ENCODE measurements around the gene CDK5R1. TPM values are rescaled to one million over a fixed set of nuclear protein-coding genes. Genes with fewer than 3 reads are reported as not detected.

Gene CDK5R1
- total and polyA plus RNA-seq, 3 experiments from 2014 or later = 6.0 to 7.0 (median 6.8) TPM

DNA sequence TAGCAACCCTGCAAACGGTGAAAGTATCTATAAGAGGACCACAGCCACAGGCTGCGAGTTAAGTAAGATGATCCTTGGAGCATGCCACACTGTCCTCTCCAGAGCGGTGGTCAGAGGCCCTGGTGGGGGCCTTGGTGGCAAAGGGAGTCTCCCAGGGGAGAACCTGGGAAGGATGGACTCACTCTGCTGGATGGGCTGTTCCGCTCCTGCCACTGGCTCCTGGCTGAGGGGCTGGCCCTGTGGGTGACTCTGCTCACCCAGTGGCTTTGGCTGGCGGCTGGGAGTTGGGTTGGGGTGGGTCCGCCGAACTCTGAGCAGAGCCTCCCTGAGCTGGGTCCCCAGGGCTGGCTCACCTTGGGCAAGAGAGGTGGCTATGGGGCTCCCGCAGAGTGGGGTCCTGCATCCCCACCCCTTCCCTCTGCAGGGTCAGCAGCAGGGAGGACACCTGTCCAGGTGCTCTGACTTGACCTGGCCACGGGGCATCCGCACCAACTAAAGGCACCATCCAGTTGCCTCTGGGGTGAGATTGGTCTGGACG, 7.3 kb downstream of the CDK5R1 start:
- H3K27me3 ChIP-seq (ENCODE audit: insufficient read depth, low read length, poor library complexity, severe bottlenecking) = no peaks in the 10 kb centered on the region
- no peaks in the 10 kb centered on the region for H3K36me3 ChIP-seq (ENCODE audit: insufficient read depth, low read length)
- H3K27ac Mint-ChIP-seq = peak overlapping the region in 2 of 8 donors; percentile 39 to 68
- H3K9me3 Mint-ChIP-seq = no peaks in the 10 kb centered on the region
- H3K4me1 ChIP-seq (ENCODE audit: insufficient read depth, low read length) = peaks cover 55% of the 10 kb centered on the region
- peaks cover 41 to 55% (median 42%) of the 10 kb centered on the region in 3 donors for H3K4me1 Mint-ChIP-seq
- CTCF ChIA-PET = no interaction called here
- H3K27ac ChIP-seq (ENCODE audit: low read depth, low read length) = no peak overlapping the region
- no peak overlapping the region for H3K4me3 ChIP-seq (ENCODE audit: low read length)
- POLR2A ChIA-PET = interaction anchor here (1.3 kb wide), 1 partner anchor 25 kb away, joined by 7 read pairs; no protein-coding TSS in a partner anchor
- no peaks in the 10 kb centered on the region for H3K9me3 ChIP-seq (ENCODE audit: low read length)
- no peak for DNase-seq
- peak overlapping the region in 3 of 7 donors; percentile 29 to 63 (median 31) for H3K4me3 Mint-ChIP-seq
- H3K27me3 Mint-ChIP-seq = no peaks in the 10 kb centered on the region
- peaks cover 0 to 10% (median 0%) of the 10 kb centered on the region in 3 donors for H3K36me3 Mint-ChIP-seq

DNA sequence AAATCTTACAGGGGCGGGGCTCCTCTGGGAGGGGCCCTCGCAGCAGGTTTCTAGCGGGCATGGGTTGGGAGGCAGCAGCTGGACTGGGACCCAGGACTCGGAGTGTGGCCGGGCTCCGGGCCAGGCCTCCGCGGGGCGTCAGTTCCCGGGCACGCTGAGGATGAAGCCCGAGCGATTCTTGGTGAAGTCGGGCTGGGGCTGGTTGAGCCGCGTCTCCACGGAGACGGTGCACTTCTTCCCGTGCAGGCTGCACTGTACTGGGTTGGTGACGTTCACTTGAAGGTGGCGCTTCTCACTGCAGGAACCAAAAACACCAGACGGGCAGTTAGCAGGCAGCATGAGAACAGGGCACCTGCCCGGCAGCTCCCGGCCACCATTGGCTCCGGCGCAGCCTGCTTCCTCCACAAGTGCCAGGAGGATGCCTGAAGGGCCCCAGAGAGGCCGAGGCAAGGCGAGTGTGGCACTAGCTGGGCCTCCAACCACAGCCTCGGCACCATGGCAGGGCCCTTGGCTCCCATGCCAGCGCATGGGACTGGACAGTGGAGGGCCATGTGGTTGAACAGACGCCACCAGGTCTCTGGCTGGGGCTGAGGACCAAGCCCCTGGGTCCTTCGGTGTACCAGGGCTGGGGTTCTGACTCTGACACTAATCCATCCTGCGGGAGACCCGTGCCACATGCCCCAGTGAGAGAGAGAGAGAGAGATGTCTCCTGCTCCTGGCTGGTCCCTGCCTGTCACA, 8.0 kb downstream of the CDK5R1 start:
- H3K36me3 Mint-ChIP-seq = peaks cover 0 to 4% (median 0%) of the 10 kb centered on the region in 3 donors

DNA sequence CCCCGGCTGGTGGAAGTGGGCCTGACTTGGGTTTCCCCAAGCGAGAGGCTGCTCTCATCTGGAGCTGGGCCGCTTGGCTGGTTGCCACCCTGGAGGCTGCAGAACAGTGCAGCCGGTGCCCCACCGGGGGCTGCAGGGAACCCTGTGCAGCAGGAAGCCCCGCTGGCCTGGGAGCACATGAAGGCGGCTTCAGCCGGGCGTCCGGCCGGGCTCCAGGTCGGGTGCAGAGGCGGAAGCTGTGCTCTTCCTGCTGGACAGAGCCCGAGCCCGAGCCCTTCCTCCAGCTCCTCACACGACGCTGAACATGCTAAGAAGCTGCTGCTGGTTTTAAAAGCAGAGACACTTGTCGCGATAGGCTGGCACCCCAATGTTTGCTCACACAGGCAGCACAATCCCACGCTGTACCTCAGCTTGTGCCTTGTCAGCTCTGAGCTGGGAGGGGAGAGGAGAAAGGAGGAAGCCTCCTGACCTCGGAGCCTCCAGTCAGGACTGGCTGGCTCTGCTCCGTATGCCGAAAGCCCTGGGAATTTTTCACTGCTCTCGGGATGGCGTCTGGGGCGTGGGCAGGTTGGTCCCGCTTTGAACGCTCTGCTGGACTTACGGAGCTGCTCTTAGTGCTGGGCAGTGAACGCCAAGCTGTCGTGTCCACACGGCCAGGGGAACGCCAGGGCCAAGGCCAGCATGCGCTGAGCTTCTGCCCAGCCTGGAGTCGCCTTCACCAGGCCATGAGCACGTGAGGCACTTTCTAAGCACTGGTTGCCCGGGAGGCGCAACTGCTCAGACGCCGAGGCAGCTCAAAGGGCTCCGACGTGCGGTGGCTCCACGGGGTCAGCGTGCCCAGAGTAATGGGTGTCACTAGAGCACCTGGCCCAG, 8.8 kb downstream of the CDK5R1 start:
- H3K4me3 ChIP-seq (ENCODE audit: low read length) = no peak overlapping the region
- H3K27ac ChIP-seq (ENCODE audit: low read depth, low read length) = no peak overlapping the region
- peaks cover 26 to 40% (median 29%) of the 10 kb centered on the region in 3 donors for H3K4me1 Mint-ChIP-seq
- H3K9me3 Mint-ChIP-seq = no peaks in the 10 kb centered on the region
- H3K36me3 Mint-ChIP-seq = no peaks in the 10 kb centered on the region
- H3K36me3 ChIP-seq (ENCODE audit: insufficient read depth, low read length) = no peaks in the 10 kb centered on the region
- peaks cover 39% of the 10 kb centered on the region for H3K4me1 ChIP-seq (ENCODE audit: insufficient read depth, low read length)
- DNase-seq = no peak
- no peak overlapping the region for H3K4me3 Mint-ChIP-seq
- H3K27ac Mint-ChIP-seq = no peak overlapping the region
- no peaks in the 10 kb centered on the region for H3K27me3 Mint-ChIP-seq
- H3K27me3 ChIP-seq (ENCODE audit: insufficient read depth, low read length, poor library complexity, severe bottlenecking) = no peaks in the 10 kb centered on the region
- no peaks in the 10 kb centered on the region for H3K9me3 ChIP-seq (ENCODE audit: low read length)
- ChIA-PET POLR2A (interaction anchor here (1.3 kb wide), 1 partner anchor 23 kb away, joined by 7 read pairs; no protein-coding TSS in a partner anchor), CTCF (interaction anchor here (1.3 to 2.7 kb wide), 3 partner anchors 8 to 34 kb away, joined by 4 to 11 read pairs (median 4); partner anchors contain the start of gene CDK5R1)

More for the DNA sequence above, 8.0 kb downstream of the CDK5R1 start:
- Mint-ChIP-seq H3K27me3 (no peaks in the 10 kb centered on the region), H3K27ac (peak overlapping the region in 2 of 8 donors; percentile 38 to 39), H3K4me3 (peak overlapping the region in 4 of 7 donors; percentile 27 to 63 (median 30)), H3K4me1 (peaks cover 34 to 48% (median 35%) of the 10 kb centered on the region in 3 donors), H3K9me3 (no peaks in the 10 kb centered on the region)
- POLR2A ChIA-PET = interaction anchor here (1.3 kb wide), 1 partner anchor 24 kb away, joined by 7 read pairs; no protein-coding TSS in a partner anchor
- no peak for DNase-seq
- Histone ChIP-seq H3K4me3 (ENCODE audit: low read length) (no peak overlapping the region), H3K27me3 (ENCODE audit: insufficient read depth, low read length, poor library complexity, severe bottlenecking) (no peaks in the 10 kb centered on the region), H3K9me3 (ENCODE audit: low read length) (no peaks in the 10 kb centered on the region), H3K4me1 (ENCODE audit: insufficient read depth, low read length) (peaks cover 47% of the 10 kb centered on the region), H3K27ac (ENCODE audit: low read depth, low read length) (no peak overlapping the region), H3K36me3 (ENCODE audit: insufficient read depth, low read length) (no peaks in the 10 kb centered on the region)
- CTCF ChIA-PET = interaction anchor here (1.4 kb wide), 1 partner anchor 11 kb away, joined by 4 read pairs; no protein-coding TSS in a partner anchor

DNA sequence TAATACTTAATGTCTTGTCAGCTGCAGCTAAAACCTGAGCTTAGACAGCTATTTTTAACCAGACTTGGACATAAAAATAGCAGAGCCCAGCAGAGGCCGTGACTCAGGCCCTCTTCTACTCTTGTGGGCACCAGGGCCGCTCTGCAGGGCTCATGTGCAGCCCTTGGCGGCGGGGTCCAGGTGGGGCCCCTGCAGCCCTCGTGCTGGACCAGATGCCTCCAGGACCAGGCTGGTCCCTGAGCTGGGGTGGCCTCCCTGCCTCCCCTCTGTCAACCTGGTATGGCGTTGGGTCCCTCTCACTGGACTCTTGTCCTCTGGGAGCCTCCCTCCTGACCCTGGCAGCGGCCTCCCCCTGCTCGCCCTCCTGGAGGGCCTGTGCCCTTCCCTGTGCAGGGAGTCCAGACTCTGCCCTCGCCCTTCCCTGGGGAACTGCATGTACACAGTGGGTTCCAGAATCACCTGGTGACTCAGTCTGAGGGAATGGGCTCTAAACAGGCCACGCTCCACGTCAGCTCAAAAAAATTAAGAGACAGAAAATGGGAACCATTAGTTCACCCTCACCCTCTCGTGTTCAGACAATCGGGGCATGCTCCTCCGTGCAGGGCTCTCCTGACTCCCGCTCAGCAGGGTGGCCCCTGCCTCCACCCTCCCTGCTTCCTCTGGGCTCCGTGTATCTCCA, 9.7 kb downstream of the CDK5R1 start:
- H3K36me3 ChIP-seq (ENCODE audit: insufficient read depth, low read length) = no peaks in the 10 kb centered on the region
- H3K4me3 Mint-ChIP-seq = no peak overlapping the region
- no peak for DNase-seq
- no peaks in the 10 kb centered on the region for H3K9me3 ChIP-seq (ENCODE audit: low read length)
- peaks cover 20 to 34% (median 24%) of the 10 kb centered on the region in 3 donors for H3K4me1 Mint-ChIP-seq
- no peaks in the 10 kb centered on the region for H3K36me3 Mint-ChIP-seq
- no peaks in the 10 kb centered on the region for H3K27me3 ChIP-seq (ENCODE audit: insufficient read depth, low read length, poor library complexity, severe bottlenecking)
- no peaks in the 10 kb centered on the region for H3K9me3 Mint-ChIP-seq
- ChIA-PET POLR2A (no interaction called here), CTCF (interaction anchor here (1.3 to 2.7 kb wide), 3 partner anchors 9 to 35 kb away, joined by 4 to 11 read pairs (median 4); partner anchors contain the start of gene CDK5R1)
- no peaks in the 10 kb centered on the region for H3K27me3 Mint-ChIP-seq
- no peak overlapping the region for H3K4me3 ChIP-seq (ENCODE audit: low read length)
- H3K4me1 ChIP-seq (ENCODE audit: insufficient read depth, low read length) = peaks cover 38% of the 10 kb centered on the region
- H3K27ac ChIP-seq (ENCODE audit: low read depth, low read length) = no peak overlapping the region
- H3K27ac Mint-ChIP-seq = peak overlapping the region in 1 of 8 donors; percentile 58

DNA sequence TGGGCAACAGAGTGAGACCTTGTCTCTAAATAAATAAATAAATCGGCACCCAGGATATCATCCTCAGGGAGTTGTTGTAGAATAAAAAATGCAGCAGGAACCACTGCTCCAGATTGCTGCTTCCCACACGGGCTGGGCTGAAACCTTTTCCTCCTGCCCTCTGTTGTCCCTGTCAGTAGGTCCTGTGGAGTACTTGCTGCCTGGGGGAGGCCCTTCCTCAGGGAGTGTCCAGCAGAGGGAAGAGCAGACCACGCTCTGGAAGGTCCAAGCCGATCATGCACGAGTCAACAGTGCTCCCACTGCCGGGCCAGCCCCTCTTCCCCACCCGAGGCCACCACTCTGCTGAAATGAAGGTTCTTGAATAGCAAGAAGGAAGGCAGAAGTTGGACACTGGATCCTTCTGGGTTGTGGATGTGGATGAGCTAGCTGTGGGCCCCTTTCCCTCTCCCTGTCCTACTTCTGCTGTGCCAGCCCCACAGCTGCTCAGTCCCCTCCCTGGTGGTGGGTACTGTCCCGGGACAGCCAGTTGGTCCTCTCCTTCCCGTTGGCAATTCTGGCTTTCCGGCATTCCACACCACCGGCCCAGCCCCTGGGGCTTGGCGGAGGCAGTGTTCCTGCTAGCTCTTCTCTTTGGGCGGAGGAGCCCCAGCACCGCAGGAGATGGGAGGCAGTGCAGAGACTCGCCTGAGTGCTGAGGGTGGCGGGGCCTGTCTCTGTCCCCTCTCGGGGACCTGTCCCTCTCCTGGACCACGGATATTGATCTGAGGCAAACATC, 10.8 kb downstream of the CDK5R1 start:
- no peak for DNase-seq
- no peaks in the 10 kb centered on the region for H3K27me3 Mint-ChIP-seq
- Histone ChIP-seq H3K27ac (ENCODE audit: low read depth, low read length) (no peak overlapping the region), H3K4me1 (ENCODE audit: insufficient read depth, low read length) (peaks cover 38% of the 10 kb centered on the region), H3K36me3 (ENCODE audit: insufficient read depth, low read length) (no peaks in the 10 kb centered on the region), H3K4me3 (ENCODE audit: low read length) (no peak overlapping the region), H3K9me3 (ENCODE audit: low read length) (no peaks in the 10 kb centered on the region), H3K27me3 (ENCODE audit: insufficient read depth, low read length, poor library complexity, severe bottlenecking) (no peaks in the 10 kb centered on the region)
- ChIA-PET POLR2A (no interaction called here), CTCF (interaction anchor here (2.7 kb wide), 1 partner anchor 10 kb away, joined by 11 read pairs; the partner anchor contains the start of gene CDK5R1)
- H3K9me3 Mint-ChIP-seq = no peaks in the 10 kb centered on the region
- H3K4me1 Mint-ChIP-seq = peaks cover 20 to 32% (median 22%) of the 10 kb centered on the region in 3 donors
- no peak overlapping the region for H3K27ac Mint-ChIP-seq
- H3K4me3 Mint-ChIP-seq = no peak overlapping the region
- no peaks in the 10 kb centered on the region for H3K36me3 Mint-ChIP-seq

DNA sequence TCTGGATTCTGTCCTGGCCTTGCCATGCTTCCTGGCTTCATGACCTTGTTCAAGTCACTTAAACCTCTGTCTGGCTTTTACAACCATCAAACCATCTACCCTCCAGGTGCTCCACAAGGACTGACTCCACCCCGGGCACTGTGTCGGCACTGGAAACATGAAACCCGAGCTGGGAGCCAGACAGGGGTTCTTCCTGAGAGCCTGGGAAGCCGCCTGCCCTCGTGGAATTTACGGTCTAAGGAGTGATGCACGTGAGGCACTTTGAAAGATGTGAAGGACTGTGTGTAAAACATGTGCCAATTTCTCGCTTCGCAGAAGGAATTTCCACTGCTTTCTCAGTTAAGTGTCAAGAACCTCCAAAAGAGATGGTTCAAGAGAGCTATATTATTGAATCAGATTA, 11.6 kb downstream of the CDK5R1 start:
- H3K27ac Mint-ChIP-seq = peak overlapping the region in 1 of 8 donors; percentile 62
- peaks cover 38% of the 10 kb centered on the region for H3K4me1 ChIP-seq (ENCODE audit: insufficient read depth, low read length)
- POLR2A ChIA-PET = no interaction called here
- H3K27ac ChIP-seq (ENCODE audit: low read depth, low read length) = no peak overlapping the region
- no peaks in the 10 kb centered on the region for H3K36me3 Mint-ChIP-seq
- DNase-seq = no peak
- no peaks in the 10 kb centered on the region for H3K27me3 Mint-ChIP-seq
- CTCF ChIA-PET = interaction anchor here (1.5 kb wide), 1 partner anchor 15 kb away, joined by 4 read pairs; no protein-coding TSS in a partner anchor
- H3K36me3 ChIP-seq (ENCODE audit: insufficient read depth, low read length) = no peaks in the 10 kb centered on the region
- H3K4me3 ChIP-seq (ENCODE audit: low read length) = no peak overlapping the region
- peaks cover 22 to 32% (median 22%) of the 10 kb centered on the region in 3 donors for H3K4me1 Mint-ChIP-seq
- H3K4me3 Mint-ChIP-seq = no peak overlapping the region
- no peaks in the 10 kb centered on the region for H3K9me3 ChIP-seq (ENCODE audit: low read length)
- H3K27me3 ChIP-seq (ENCODE audit: insufficient read depth, low read length, poor library complexity, severe bottlenecking) = no peaks in the 10 kb centered on the region
- no peaks in the 10 kb centered on the region for H3K9me3 Mint-ChIP-seq

DNA sequence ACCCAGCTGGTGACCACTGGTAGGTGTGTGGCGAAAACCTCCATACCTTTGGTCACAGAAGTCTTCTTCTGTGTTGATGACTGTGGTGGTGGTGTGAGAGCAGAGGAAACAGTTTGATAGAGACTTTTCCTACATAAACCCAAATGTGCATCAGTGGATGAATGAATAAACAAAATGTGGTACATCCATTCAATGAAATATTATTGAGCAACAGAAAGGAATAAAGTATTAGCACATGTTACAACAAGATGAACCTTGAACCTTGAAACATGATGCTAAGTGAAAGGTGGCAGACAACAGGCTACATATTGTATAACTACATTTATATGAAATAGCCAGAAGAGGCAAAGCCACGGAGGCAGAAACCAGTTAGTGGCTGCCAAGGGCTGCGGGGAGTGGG, 15.2 kb downstream of the CDK5R1 start:
- no peaks in the 10 kb centered on the region for H3K9me3 ChIP-seq (ENCODE audit: low read length)
- no peak for DNase-seq
- peak overlapping the region in 6 of 7 donors; percentile 5 to 80 (median 39) for H3K4me3 Mint-ChIP-seq
- peaks cover 60% of the 10 kb centered on the region for H3K4me1 ChIP-seq (ENCODE audit: insufficient read depth, low read length)
- H3K4me1 Mint-ChIP-seq = peaks cover 50 to 54% (median 52%) of the 10 kb centered on the region in 3 donors
- H3K27me3 ChIP-seq (ENCODE audit: insufficient read depth, low read length, poor library complexity, severe bottlenecking) = no peaks in the 10 kb centered on the region
- no peak overlapping the region for H3K27ac ChIP-seq (ENCODE audit: low read depth, low read length)
- ChIA-PET POLR2A (no interaction called here), CTCF (no interaction called here)
- no peaks in the 10 kb centered on the region for H3K9me3 Mint-ChIP-seq
- H3K27ac Mint-ChIP-seq = peak overlapping the region in 7 of 8 donors; percentile 17 to 99 (median 97)
- no peaks in the 10 kb centered on the region for H3K36me3 ChIP-seq (ENCODE audit: insufficient read depth, low read length)
- H3K36me3 Mint-ChIP-seq = no peaks in the 10 kb centered on the region
- H3K27me3 Mint-ChIP-seq = no peaks in the 10 kb centered on the region
- H3K4me3 ChIP-seq (ENCODE audit: low read length) = no peak overlapping the region

Data from CD8-positive, alpha-beta memory T cell (primary cell).